Measurements from ENCODE around the gene TSPAN5.

DNA sequence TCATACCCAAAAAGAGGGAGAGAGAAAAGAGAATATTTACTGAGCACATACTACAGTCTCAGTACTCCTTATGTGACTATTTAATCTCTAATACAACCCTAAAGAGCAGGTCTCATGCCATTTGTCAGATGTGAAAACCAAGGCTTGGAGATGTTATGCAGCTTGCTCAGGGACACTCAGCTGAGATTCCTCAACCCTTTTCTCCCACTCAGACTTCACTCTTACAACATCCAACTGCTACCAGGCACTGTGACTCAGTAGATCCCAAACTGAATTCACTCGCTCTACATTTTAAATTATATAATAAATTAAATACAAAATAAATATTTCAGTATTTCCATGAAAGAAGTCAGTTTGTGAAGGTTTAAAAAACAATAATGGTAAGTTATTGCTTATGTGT is 53.7 kb downstream of the TSPAN5 start:
- TF ChIP-seq, protein P1, sequence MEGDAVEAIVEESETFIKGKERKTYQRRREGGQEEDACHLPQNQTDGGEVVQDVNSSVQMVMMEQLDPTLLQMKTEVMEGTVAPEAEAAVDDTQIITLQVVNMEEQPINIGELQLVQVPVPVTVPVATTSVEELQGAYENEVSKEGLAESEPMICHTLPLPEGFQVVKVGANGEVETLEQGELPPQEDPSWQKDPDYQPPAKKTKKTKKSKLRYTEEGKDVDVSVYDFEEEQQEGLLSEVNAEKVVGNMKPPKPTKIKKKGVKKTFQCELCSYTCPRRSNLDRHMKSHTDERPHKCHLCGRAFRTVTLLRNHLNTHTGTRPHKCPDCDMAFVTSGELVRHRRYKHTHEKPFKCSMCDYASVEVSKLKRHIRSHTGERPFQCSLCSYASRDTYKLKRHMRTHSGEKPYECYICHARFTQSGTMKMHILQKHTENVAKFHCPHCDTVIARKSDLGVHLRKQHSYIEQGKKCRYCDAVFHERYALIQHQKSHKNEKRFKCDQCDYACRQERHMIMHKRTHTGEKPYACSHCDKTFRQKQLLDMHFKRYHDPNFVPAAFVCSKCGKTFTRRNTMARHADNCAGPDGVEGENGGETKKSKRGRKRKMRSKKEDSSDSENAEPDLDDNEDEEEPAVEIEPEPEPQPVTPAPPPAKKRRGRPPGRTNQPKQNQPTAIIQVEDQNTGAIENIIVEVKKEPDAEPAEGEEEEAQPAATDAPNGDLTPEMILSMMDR (IDR thresholded peaks at IDR 0.05 in 8 of 11, conservative IDR thresholded peaks at IDR 0.05 in 3 of 11), result no peak
- no peak for TF ChIP-seq POLR2A (IDR thresholded peaks at IDR 0.05)
